ENCODE results near the gene MAGEA12. TPM values are rescaled to one million over a fixed set of nuclear protein-coding genes. Genes with fewer than 3 reads are reported as not detected.
A peak's percentile ranks its signal among the peaks of the same experiment; 100 is the strongest.
"Not testable (repeated sequence)": the region's sequence is repeated elsewhere in the genome, so short reads cannot be mapped to it uniquely, and the experiment has no call there.

MAGEA12 gene
- total RNA-seq, 6 experiments from 2014 or later: not detected

GRCh38 chrX:152738560-152738959, 5.0 kb downstream of the MAGEA12 start:
- TF ChIP-seq CTCF (IDR thresholded peaks at IDR 0.05) (no peak), POLR2A (IDR thresholded peaks at IDR 0.05) (no peak)
- no peak for ATAC-seq

GRCh38 chrX:152753686-152754650, 20.4 kb downstream of the MAGEA12 start, which contains the start of gene MAGEA2:
Gene MAGEA2 (minus strand): TSS chrX:152753842. CDS start chrX:152751363, 2,479 bp downstream.
- H3K4me1 ChIP-seq; intact Hi-C loops (cut with DNase I); DNase-seq: not testable (repeated sequence)

More at GRCh38 chrX:152738560-152738959, 5.0 kb downstream of the MAGEA12 start:
- no peaks in the 10 kb centered on the region for H3K9me3 ChIP-seq
- intact Hi-C loops (cut with DNase I): no loop called here
- no peak overlapping the region for H3K27ac ChIP-seq
- 64% methylated on average over 5 of the region's 5 CpGs for WGBS (ENCODE audit: insufficient coverage, low coverage, low lambda C conversion rate, missing lambda C conversion rate)
- no peak for DNase-seq
- H3K27me3 ChIP-seq: no peaks in the 10 kb centered on the region
- H3K4me3 ChIP-seq: no peak overlapping the region
- no peaks in the 10 kb centered on the region for H3K36me3 ChIP-seq
- no peaks in the 10 kb centered on the region for H3K4me1 ChIP-seq

GRCh38 chrX:152754871-152755270, 21.3 kb downstream of the MAGEA12 start:
- H3K4me3 ChIP-seq; H3K27ac ChIP-seq; intact Hi-C loops (cut with DNase I); H3K36me3 ChIP-seq; ATAC-seq; DNase-seq; H3K4me1 ChIP-seq; H3K9me3 ChIP-seq; H3K27me3 ChIP-seq: not testable (repeated sequence)
- no CpG with 5 or more reads among the region's 5 CpGs for WGBS (ENCODE audit: insufficient coverage, low coverage, low lambda C conversion rate, missing lambda C conversion rate)

More at GRCh38 chrX:152753686-152754650, 20.4 kb downstream of the MAGEA12 start, which contains the start of gene MAGEA2:
- not testable (repeated sequence) for H3K27me3 ChIP-seq, H3K9me3 ChIP-seq, H3K4me3 ChIP-seq, ATAC-seq, H3K27ac ChIP-seq, H3K36me3 ChIP-seq
- no CpG with 5 or more reads among the region's 35 CpGs for WGBS (ENCODE audit: insufficient coverage, low coverage, low lambda C conversion rate, missing lambda C conversion rate)

GRCh38 chrX:152758918-152759317, 25.4 kb downstream of the MAGEA12 start, which contains the start of gene CSAG3:
Gene CSAG3 (plus strand): TSS chrX:152759218.
- H3K4me3 ChIP-seq; H3K9me3 ChIP-seq; H3K27ac ChIP-seq; H3K36me3 ChIP-seq; intact Hi-C loops (cut with DNase I); H3K27me3 ChIP-seq; H3K4me1 ChIP-seq; DNase-seq; ATAC-seq: not testable (repeated sequence)
- WGBS (ENCODE audit: insufficient coverage, low coverage, low lambda C conversion rate, missing lambda C conversion rate): no CpG with 5 or more reads among the region's 2 CpGs

- H3K36me3 ChIP-seq; H3K27me3 ChIP-seq; H3K4me3 ChIP-seq; DNase-seq; H3K27ac ChIP-seq; intact Hi-C loops (cut with DNase I); H3K9me3 ChIP-seq; ATAC-seq; H3K4me1 ChIP-seq: not testable (repeated sequence)
- WGBS (ENCODE audit: insufficient coverage, low coverage, low lambda C conversion rate, missing lambda C conversion rate): no CpG with 5 or more reads among the region's 7 CpGs
Observed at GRCh38 chrX:152759544-152759943, 26.0 kb downstream of the MAGEA12 start.

GRCh38 chrX:152761582-152761981, 28.0 kb downstream of the MAGEA12 start:
- WGBS (ENCODE audit: insufficient coverage, low coverage, low lambda C conversion rate, missing lambda C conversion rate): no CpG with 5 or more reads among the region's 7 CpGs
- not testable (repeated sequence) for H3K9me3 ChIP-seq
- ATAC-seq: peak; percentile 52 to 90 (median 55)

GRCh38 chrX:152766562-152766961, 33.0 kb downstream of the MAGEA12 start:
- WGBS (ENCODE audit: insufficient coverage, low coverage, low lambda C conversion rate, missing lambda C conversion rate): 34% methylated on average over 6 of the region's 9 CpGs
- H3K27ac ChIP-seq; intact Hi-C loops (cut with DNase I); H3K4me1 ChIP-seq; H3K27me3 ChIP-seq; H3K36me3 ChIP-seq; DNase-seq; H3K9me3 ChIP-seq; ATAC-seq; H3K4me3 ChIP-seq: not testable (repeated sequence)

More at GRCh38 chrX:152761582-152761981, 28.0 kb downstream of the MAGEA12 start:
- H3K27ac ChIP-seq; H3K4me3 ChIP-seq; DNase-seq; intact Hi-C loops (cut with DNase I); H3K36me3 ChIP-seq; H3K27me3 ChIP-seq; H3K4me1 ChIP-seq: not testable (repeated sequence)

GRCh38 chrX:152769549-152770289, 36.2 kb downstream of the MAGEA12 start, which contains the start of gene MAGEA6:
Gene MAGEA6 (minus strand): TSS chrX:152769689. CDS start chrX:152767650, 2,039 bp downstream.
- H3K9me3 ChIP-seq; H3K27me3 ChIP-seq; intact Hi-C loops (cut with DNase I); H3K36me3 ChIP-seq; H3K4me3 ChIP-seq; ATAC-seq; DNase-seq; H3K27ac ChIP-seq; H3K4me1 ChIP-seq: not testable (repeated sequence)
- WGBS (ENCODE audit: insufficient coverage, low coverage, low lambda C conversion rate, missing lambda C conversion rate): no CpG with 5 or more reads among the region's 29 CpGs

GRCh38 chrX:152787062-152787461, 53.5 kb downstream of the MAGEA12 start:
- H3K36me3 ChIP-seq; H3K4me1 ChIP-seq; DNase-seq; H3K27ac ChIP-seq; H3K27me3 ChIP-seq; H3K9me3 ChIP-seq; H3K4me3 ChIP-seq; intact Hi-C loops (cut with DNase I): not testable (repeated sequence)
- peak; percentile 60 to 82 (median 66) for ATAC-seq
- WGBS (ENCODE audit: insufficient coverage, low coverage, low lambda C conversion rate, missing lambda C conversion rate): no CpG with 5 or more reads among the region's 3 CpGs
